OCI-LY7 (cell line): Measurements from ENCODE around the gene MIPEP. TPM values are rescaled to one million over a fixed set of nuclear protein-coding genes. Genes with fewer than 3 reads are reported as not detected.

Experiments
- BruUV-seq: library from RNA; stranded (reverse); fragments of 400-500 nt; replicated peaks from 2 replicates; lab custom pipeline; 2021; lab: Mats Ljungman, UMichigan
- CTCF ChIA-PET: fragments of 300-600 bp; sonication (Branson Sonifier 250); formaldehyde crosslinking; loops from one replicate; lab custom pipeline; 2022; ENCODE audit warnings: antibody characterized with exemption; ENCODE audit not compliant: unreplicated experiment; lab: Charles Lee
- POLR2A ChIA-PET: fragments of 300-600 bp; sonication (Branson Sonifier 250); formaldehyde crosslinking; loops from one replicate; lab custom pipeline; 2022; ENCODE audit warnings: antibody characterized with exemption; lab: Charles Lee
- DNase-seq: peaks from one replicate; pipeline ENCODE4 v3.0.0-alpha.2; 2015; ENCODE audit warnings: low spot score
- H2AFZ ChIP-seq: fragments of 200-600 bp; sonication (generic), shearing (Covaris generic); 2 replicates; pipeline ENCODE4 v1.6.1; 2014; ENCODE audit warnings: mild to moderate bottlenecking, antibody characterized with exemption, low read length, moderate library complexity
- H3K27ac ChIP-seq: fragments of 200-600 bp; sonication (generic); 2 replicates; pipeline ENCODE4 v1.5.1; 2014; ENCODE audit warnings: mixed run types, low read depth, mild to moderate bottlenecking, moderate library complexity, low read length, inconsistent platforms; ENCODE audit not compliant: poor library complexity, severe bottlenecking
- H3K36me3 ChIP-seq: fragments of 200-600 bp; sonication (generic); 2 replicates; pipeline ENCODE4 v1.6.1; 2014; ENCODE audit warnings: mild to moderate bottlenecking, antibody characterized with exemption, low read length, moderate library complexity, mixed read lengths; ENCODE audit not compliant: insufficient read depth
- H3K4me1 ChIP-seq: fragments of 200-600 bp; sonication (generic); 2 replicates; pipeline ENCODE4 v1.5.1; 2014; ENCODE audit warnings: mild to moderate bottlenecking, low read length; ENCODE audit not compliant: insufficient read depth, poor library complexity, severe bottlenecking
- H3K4me2 ChIP-seq: fragments of 200-600 bp; sonication (generic); 2 replicates; pipeline ENCODE4 v1.6.1; 2014; ENCODE audit warnings: mild to moderate bottlenecking, low read length
- H3K4me3 ChIP-seq: fragments of 200-600 bp; sonication (generic); 2 replicates; pipeline ENCODE4 v1.5.1; 2014; ENCODE audit warnings: mild to moderate bottlenecking, low read depth, low read length; ENCODE audit not compliant: poor library complexity, severe bottlenecking
- H3K79me2 ChIP-seq: fragments of 200-600 bp; sonication (generic); 2 replicates; pipeline ENCODE4 v1.6.1; 2016; ENCODE audit warnings: low read depth, mild to moderate bottlenecking, low read length, moderate library complexity, mixed read lengths; ENCODE audit not compliant: insufficient read depth
- H3K9me2 ChIP-seq: fragments of 200-600 bp; sonication (generic); 2 replicates; pipeline ENCODE4 v1.6.1; 2016; ENCODE audit warnings: mild to moderate bottlenecking, low read length, mixed read lengths; ENCODE audit not compliant: insufficient read depth
- H3K9me3 ChIP-seq: fragments of 200-600 bp; sonication (generic); 2 replicates; pipeline ENCODE4 v1.6.1; 2014; ENCODE audit warnings: mild to moderate bottlenecking, mixed run types, low read length, mixed read lengths
- H4K20me1 ChIP-seq: fragments of 200-600 bp; sonication (generic); 2 replicates; pipeline ENCODE4 v1.6.1; 2014; ENCODE audit warnings: mild to moderate bottlenecking, antibody characterized with exemption, low read length, moderate library complexity, mixed read lengths; ENCODE audit not compliant: insufficient read depth
- EZH2phosphoT487 ChIP-seq: fragments of 200-600 bp; sonication (generic); IDR thresholded peaks from 2 replicates; pipeline ENCODE4 v1.6.1; 2018; ENCODE audit warnings: low read depth, borderline replicate concordance, mild to moderate bottlenecking, mixed run types, antibody characterized with exemption, low read length, moderate library complexity, mixed read lengths
- intact Hi-C: fragments of 100-400 bp; cut with micrococcal nuclease; formaldehyde crosslinking; loops from one replicate; pipeline ENCODE4 v1.10.0; 2022; ENCODE audit not compliant: unreplicated experiment
- total RNA-seq, 2 experiments: library from RNA; depleted of rRNA in 1 of 2; stranded (reverse); fragments of >200 nt in 1 of 2; shearing (Covaris generic) in 1 of 2; gene quantifications; 2 replicates each; pipeline ENCODE4 v1.2.3, GENCODE V29; 2014 to 2022
- TF ChIP-seq, protein P1 (sequence below): fragments of 200-600 bp; sonication (generic); conservative IDR thresholded peaks from 2 replicates; pipeline ENCODE4 v1.5.1; 2014; ENCODE audit warnings: mild to moderate bottlenecking, antibody characterized with exemption, low read length, moderate library complexity, mixed read lengths

Gene MIPEP
- total RNA-seq, 2 experiments from 2014 or later: 13.5 to 15.7 TPM

DNA sequence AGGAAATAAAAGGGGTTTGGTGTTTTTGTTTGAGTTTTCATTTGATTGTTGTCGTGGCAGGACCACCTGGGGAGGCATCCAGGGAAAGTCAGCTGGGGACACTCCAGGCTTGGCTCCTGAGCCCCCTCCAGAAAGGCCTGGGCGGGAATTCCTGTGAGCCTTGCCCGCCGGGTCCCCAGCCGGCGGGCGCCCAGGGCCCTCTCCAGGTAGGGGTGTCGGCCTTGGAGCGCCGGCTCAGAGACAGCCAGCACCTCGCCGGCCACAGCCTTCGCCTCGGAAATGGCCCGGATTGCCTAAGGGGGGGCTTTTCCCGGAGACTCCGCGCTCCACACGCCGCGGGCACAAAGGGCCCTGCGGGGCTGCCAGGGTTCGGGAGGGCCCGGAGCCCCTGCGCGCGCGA lies 194.0 kb downstream of the MIPEP start:
- no peak overlapping the region for H3K27ac ChIP-seq
- H3K36me3 ChIP-seq: no peaks in the 10 kb centered on the region
- ChIA-PET POLR2A (no interaction called here), CTCF (no interaction called here)
- no peaks in the 10 kb centered on the region for H3K9me3 ChIP-seq
- no peaks in the 10 kb centered on the region for H3K79me2 ChIP-seq
- intact Hi-C loops: no loop called here
- DNase-seq: no peak
- no peak overlapping the region for H3K4me3 ChIP-seq
- H4K20me1 ChIP-seq: no peaks in the 10 kb centered on the region
- TF ChIP-seq EZH2phosphoT487: no peak
- TF ChIP-seq, protein P1, sequence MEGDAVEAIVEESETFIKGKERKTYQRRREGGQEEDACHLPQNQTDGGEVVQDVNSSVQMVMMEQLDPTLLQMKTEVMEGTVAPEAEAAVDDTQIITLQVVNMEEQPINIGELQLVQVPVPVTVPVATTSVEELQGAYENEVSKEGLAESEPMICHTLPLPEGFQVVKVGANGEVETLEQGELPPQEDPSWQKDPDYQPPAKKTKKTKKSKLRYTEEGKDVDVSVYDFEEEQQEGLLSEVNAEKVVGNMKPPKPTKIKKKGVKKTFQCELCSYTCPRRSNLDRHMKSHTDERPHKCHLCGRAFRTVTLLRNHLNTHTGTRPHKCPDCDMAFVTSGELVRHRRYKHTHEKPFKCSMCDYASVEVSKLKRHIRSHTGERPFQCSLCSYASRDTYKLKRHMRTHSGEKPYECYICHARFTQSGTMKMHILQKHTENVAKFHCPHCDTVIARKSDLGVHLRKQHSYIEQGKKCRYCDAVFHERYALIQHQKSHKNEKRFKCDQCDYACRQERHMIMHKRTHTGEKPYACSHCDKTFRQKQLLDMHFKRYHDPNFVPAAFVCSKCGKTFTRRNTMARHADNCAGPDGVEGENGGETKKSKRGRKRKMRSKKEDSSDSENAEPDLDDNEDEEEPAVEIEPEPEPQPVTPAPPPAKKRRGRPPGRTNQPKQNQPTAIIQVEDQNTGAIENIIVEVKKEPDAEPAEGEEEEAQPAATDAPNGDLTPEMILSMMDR: no peak
- no peaks in the 10 kb centered on the region for H3K9me2 ChIP-seq
- no peak overlapping the region for H3K4me2 ChIP-seq
- no peak overlapping the region for H2AFZ ChIP-seq
- BruUV-seq: no TSS peak
- no peaks in the 10 kb centered on the region for H3K4me1 ChIP-seq

DNA sequence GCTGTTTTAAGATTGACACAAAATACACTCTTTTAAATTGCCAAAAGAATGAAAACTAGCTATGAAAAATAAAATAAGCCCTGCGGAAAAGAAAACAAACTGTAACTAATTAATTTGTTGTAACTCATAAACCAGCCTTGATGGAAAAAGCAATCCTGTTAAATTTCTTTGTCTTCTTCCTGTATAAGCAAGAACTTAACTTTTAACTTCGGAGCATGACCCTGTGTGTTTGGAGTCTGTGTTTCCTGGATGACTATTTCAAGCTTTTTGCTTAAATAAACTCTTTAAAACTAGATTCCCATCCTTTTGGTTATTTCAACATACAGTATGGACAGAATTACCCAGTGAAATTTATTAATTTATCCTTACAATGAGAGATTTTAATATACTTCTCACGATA lies 196.4 kb downstream of the MIPEP start:
- BruUV-seq: no TSS peak
- intact Hi-C loops: no loop called here
- TF ChIP-seq, protein P1: no peak
- no peak for TF ChIP-seq EZH2phosphoT487
- no peaks in the 10 kb centered on the region for H3K36me3 ChIP-seq
- H3K4me1 ChIP-seq: no peaks in the 10 kb centered on the region
- no peaks in the 10 kb centered on the region for H3K9me2 ChIP-seq
- H3K4me2 ChIP-seq: no peak overlapping the region
- H3K27ac ChIP-seq: no peak overlapping the region
- H4K20me1 ChIP-seq: no peaks in the 10 kb centered on the region
- no peaks in the 10 kb centered on the region for H3K9me3 ChIP-seq
- no peak for DNase-seq
- H3K79me2 ChIP-seq: no peaks in the 10 kb centered on the region
- ChIA-PET POLR2A (interaction anchor here (0.6 kb wide), 1 partner anchor 334 kb away, joined by 3 read pairs; no protein-coding TSS in a partner anchor), CTCF (no interaction called here)
- no peak overlapping the region for H3K4me3 ChIP-seq
- H2AFZ ChIP-seq: no peak overlapping the region

DNA sequence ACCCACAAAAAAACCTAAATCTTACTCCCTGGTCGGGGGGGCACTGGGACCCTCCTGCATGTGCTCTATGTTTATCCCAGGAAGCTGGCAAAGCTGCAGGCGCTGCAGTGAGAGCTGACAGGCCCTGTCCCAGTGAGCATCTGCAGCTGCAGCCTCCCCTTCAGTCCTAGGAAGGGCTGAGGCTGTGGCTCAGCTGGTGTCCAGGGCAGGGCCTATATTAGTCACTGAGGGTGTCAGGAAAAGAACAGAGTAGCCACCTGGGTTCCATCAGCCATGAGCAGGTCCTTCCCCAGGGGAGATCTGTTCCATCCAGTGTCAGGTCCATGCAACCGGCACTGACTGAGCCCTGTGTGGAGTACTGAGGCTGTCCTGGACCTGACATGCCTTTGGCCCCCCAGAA lies 198.5 kb downstream of the MIPEP start:
- H2AFZ ChIP-seq: no peak overlapping the region
- ChIA-PET POLR2A (no interaction called here), CTCF (no interaction called here)
- no peak overlapping the region for H3K27ac ChIP-seq
- intact Hi-C loops: no loop called here
- BruUV-seq: no TSS peak
- no peaks in the 10 kb centered on the region for H4K20me1 ChIP-seq
- no peak for TF ChIP-seq EZH2phosphoT487
- TF ChIP-seq, protein P1: no peak
- no peaks in the 10 kb centered on the region for H3K9me2 ChIP-seq
- no peaks in the 10 kb centered on the region for H3K9me3 ChIP-seq
- no peak for DNase-seq
- H3K4me2 ChIP-seq: no peak overlapping the region
- no peaks in the 10 kb centered on the region for H3K79me2 ChIP-seq
- H3K36me3 ChIP-seq: no peaks in the 10 kb centered on the region
- no peaks in the 10 kb centered on the region for H3K4me1 ChIP-seq
- no peak overlapping the region for H3K4me3 ChIP-seq
